ENCODE data around the gene FAM149A.

- TF ChIP-seq CTCF (IDR thresholded peaks at IDR 0.05) = no peak
- no peak for TF ChIP-seq POLR2A (IDR thresholded peaks at IDR 0.05)
- no peak for TF ChIP-seq POLR2AphosphoS5 (IDR thresholded peaks at IDR 0.05)
These were observed 91.6 kb downstream of the FAM149A start for GRCh38 chr4:186196063-186196462.

Data from breast epithelium (tissue), 3 donors.